Measurements from ENCODE around the gene TSPOAP1. TPM values are rescaled to one million over a fixed set of nuclear protein-coding genes. Genes with fewer than 3 reads are reported as not detected.

The TSPOAP1 gene
- total and polyA plus RNA-seq, 2 of the 13 experiments (the other 11 are each of a cell fraction or from before 2014, with no cell fraction given) = not detected

- TF ChIP-seq FLYWCH1 (CRISPR knock-in tag; IDR thresholded peaks at IDR 0.05) = no peak
- peak; percentile 49; the same call in 1 of the 2 replicates for TF ChIP-seq TAF1 (CRISPR knock-in tag; IDR thresholded peaks at IDR 0.05)
- TF ChIP-seq ZNF367 (CRISPR knock-in tag; IDR thresholded peaks at IDR 0.05; ENCODE audit: borderline replicate concordance) = no peak
- no peak for TF ChIP-seq ZNF382 (CRISPR knock-in tag; IDR thresholded peaks at IDR 0.05; ENCODE audit: borderline replicate concordance)
- TF ChIP-seq ZNF839 (CRISPR knock-in tag; IDR thresholded peaks at IDR 0.05; ENCODE audit: borderline replicate concordance) = no peak
- TF ChIP-seq ZUFSP (CRISPR knock-in tag; IDR thresholded peaks at IDR 0.05; ENCODE audit: borderline replicate concordance) = no peak
- TF ChIP-seq YEATS4 (CRISPR knock-in tag; IDR thresholded peaks at IDR 0.05; ENCODE audit: borderline replicate concordance) = no peak
- TF ChIP-seq HHEX (CRISPR knock-in tag; IDR thresholded peaks at IDR 0.05) = no peak
- TF ChIP-seq BATF2 (CRISPR knock-in tag; IDR thresholded peaks at IDR 0.05) = no peak
- no peak; the same call in 1 of the 2 replicates for TF ChIP-seq DR1 (CRISPR knock-in tag; IDR thresholded peaks at IDR 0.05)
- no peak for TF ChIP-seq ZNF138 (CRISPR knock-in tag; IDR thresholded peaks at IDR 0.05; ENCODE audit: low read depth)
- peak; percentile 95 for TF ChIP-seq ZNF652 (CRISPR knock-in tag; IDR thresholded peaks at IDR 0.05; ENCODE audit: borderline replicate concordance, low read depth)
- peak; percentile 43; the same call in 1 of the 2 replicates for TF ChIP-seq FOXK2 (IDR thresholded peaks at IDR 0.05)
- TF ChIP-seq HMGA1 (CRISPR knock-in tag; conservative IDR thresholded peaks at IDR 0.05) = no peak
- peak; percentile 93 for TF ChIP-seq HNF4G (IDR thresholded peaks at IDR 0.05; ENCODE audit: borderline replicate concordance, low read depth, low read length)
- TF ChIP-seq HNF4G (CRISPR knock-in tag; IDR thresholded peaks at IDR 0.05; ENCODE audit: borderline replicate concordance, low read depth) = peak; percentile 42; the same call in 1 of the 2 replicates
- peak; percentile 55; the same call in 1 of the 2 replicates for TF ChIP-seq FOXA3 (CRISPR knock-in tag; IDR thresholded peaks at IDR 0.05)
- TF ChIP-seq ZNF597 (CRISPR knock-in tag; IDR thresholded peaks at IDR 0.05) = no peak
- TF ChIP-seq HNF4A (CRISPR knock-in tag; IDR thresholded peaks at IDR 0.05) = peak; percentile 86
- TF ChIP-seq ZGPAT (CRISPR knock-in tag; IDR thresholded peaks at IDR 0.05) = no peak; the same call in none of the 2 replicates
- TF ChIP-seq KAT2B (IDR thresholded peaks at IDR 0.05; ENCODE audit: borderline replicate concordance, low read depth, low read length) = no peak
- TF ChIP-seq GLMP (CRISPR knock-in tag; IDR thresholded peaks at IDR 0.05; ENCODE audit: borderline replicate concordance) = no peak
- TF ChIP-seq KLF11 (CRISPR knock-in tag; IDR thresholded peaks at IDR 0.05) = no peak
- no peak for TF ChIP-seq ZNF720 (CRISPR knock-in tag; IDR thresholded peaks at IDR 0.05)
Observed at GRCh38 chr17:58364270-58364942, 35.8 kb upstream of the TSPOAP1 start (continued).

Data from HepG2 (cell line).